Astrocyte of the hippocampus (primary cell): ENCODE results near the gene ETV3.
A peak's percentile ranks its signal among the peaks of the same experiment; 100 is the strongest.

Experiments used
- DNase-seq: peaks from one replicate; pipeline ENCODE4 v3.0.0; 2011; ENCODE audit warnings: low read depth, low spot score

Gene ETV3

GRCh38 chr1:157161901-157162300 lies 23.7 kb upstream of the ETV3 start:
- DNase-seq: no peak

GRCh38 chr1:157158967-157159366 lies 20.8 kb upstream of the ETV3 start:
- DNase-seq: no peak

GRCh38 chr1:157157501-157158190 lies 19.5 kb upstream of the ETV3 start:
- peak; percentile 43 for DNase-seq

- DNase-seq: peak; percentile 80
These were observed 17.9 kb upstream of the ETV3 start for GRCh38 chr1:157156058-157156541.

GRCh38 chr1:157155658-157156057 lies 17.5 kb upstream of the ETV3 start:
- DNase-seq: no peak

GRCh38 chr1:157154940-157155514 lies 16.8 kb upstream of the ETV3 start:
- peak; percentile 43 for DNase-seq

GRCh38 chr1:157154291-157154690 lies 16.1 kb upstream of the ETV3 start:
- no peak for DNase-seq

- DNase-seq: no peak
These were observed 15.6 kb upstream of the ETV3 start for GRCh38 chr1:157153746-157154145.

- DNase-seq: no peak
These were observed 14.3 kb upstream of the ETV3 start for GRCh38 chr1:157152510-157152909.

GRCh38 chr1:157151506-157151905 lies 13.3 kb upstream of the ETV3 start:
- no peak for DNase-seq

- DNase-seq: no peak
These were observed 12.9 kb upstream of the ETV3 start for GRCh38 chr1:157151073-157151472.

GRCh38 chr1:157150631-157151030 lies 12.4 kb upstream of the ETV3 start:
- no peak for DNase-seq

- DNase-seq: peak; percentile 37
These were observed 9.9 kb upstream of the ETV3 start for GRCh38 chr1:157147906-157148700.

GRCh38 chr1:157147037-157147436 lies 8.8 kb upstream of the ETV3 start:
- no peak for DNase-seq

- no peak for DNase-seq
These were observed 8.0 kb upstream of the ETV3 start for GRCh38 chr1:157146244-157146643.

- no peak for DNase-seq
These were observed 6.9 kb upstream of the ETV3 start for GRCh38 chr1:157145076-157145475.

GRCh38 chr1:157144509-157144908 lies 6.3 kb upstream of the ETV3 start:
- DNase-seq: no peak

GRCh38 chr1:157142765-157143423 lies 4.7 kb upstream of the ETV3 start:
- DNase-seq: no peak

- no peak for DNase-seq
These were observed 4.0 kb upstream of the ETV3 start for GRCh38 chr1:157142201-157142600.

- DNase-seq: no peak
These were observed 3.1 kb upstream of the ETV3 start for GRCh38 chr1:157141212-157141855.

GRCh38 chr1:157140063-157140588 lies 1.9 kb upstream of the ETV3 start:
- DNase-seq: no peak
